SKM-1 (cell line): ENCODE data around the gene NDUFA13.

ENCODE experiments used
- DNase-seq: peaks from one replicate; lab custom pipeline; 2025; ENCODE audit not compliant: unreplicated experiment; lab: John Stamatoyannopoulos, UW

NDUFA13 gene

GRCh38 chr19:19488875-19489690 lies 26.9 kb upstream of the NDUFA13 start:
- no peak for DNase-seq

GRCh38 chr19:19489804-19490204 lies 26.2 kb upstream of the NDUFA13 start:
- DNase-seq: no peak

- DNase-seq: peak; percentile 11
Measured at GRCh38 chr19:19490214-19490968, 25.6 kb upstream of the NDUFA13 start.

- no peak for DNase-seq
Measured at GRCh38 chr19:19491321-19492025, 24.6 kb upstream of the NDUFA13 start.

- DNase-seq: no peak
Measured at GRCh38 chr19:19492026-19492610, 23.9 kb upstream of the NDUFA13 start.

GRCh38 chr19:19493841-19494546 lies 22.0 kb upstream of the NDUFA13 start:
- DNase-seq: no peak

GRCh38 chr19:19495614-19496603 lies 20.1 kb upstream of the NDUFA13 start:
- DNase-seq: no peak

- DNase-seq: no peak
Measured at GRCh38 chr19:19498255-19498991, 17.6 kb upstream of the NDUFA13 start.

GRCh38 chr19:19499272-19499995 lies 16.6 kb upstream of the NDUFA13 start:
- DNase-seq: no peak

- no peak for DNase-seq
Measured at GRCh38 chr19:19500975-19501644, 14.9 kb upstream of the NDUFA13 start.

GRCh38 chr19:19501798-19502197 lies 14.2 kb upstream of the NDUFA13 start:
- DNase-seq: no peak

GRCh38 chr19:19502281-19502680 lies 13.7 kb upstream of the NDUFA13 start:
- DNase-seq: no peak

- DNase-seq: no peak
Measured at GRCh38 chr19:19502808-19503602, 13.0 kb upstream of the NDUFA13 start.

GRCh38 chr19:19504754-19505668 lies 11.0 kb upstream of the NDUFA13 start:
- no peak for DNase-seq

- no peak for DNase-seq
Measured at GRCh38 chr19:19505669-19506326, 10.2 kb upstream of the NDUFA13 start.
